RCC 7860 (cell line): Measurements from ENCODE around the gene NME8.

ENCODE experiments used
- DNase-seq: peaks from one replicate; pipeline ENCODE4 v3.0.0-alpha.2; 2015; ENCODE audit warnings: low spot score
- FAIRE-seq: peaks from 2 replicates; lab custom pipeline; 2012; peaks lifted over from hg19 to GRCh38; lab: Jason Lieb, UNC

Gene NME8

GRCh38 chr7:37899712-37900247 is 51.4 kb downstream of the NME8 start:
- peak; percentile 98 for FAIRE-seq

DNA sequence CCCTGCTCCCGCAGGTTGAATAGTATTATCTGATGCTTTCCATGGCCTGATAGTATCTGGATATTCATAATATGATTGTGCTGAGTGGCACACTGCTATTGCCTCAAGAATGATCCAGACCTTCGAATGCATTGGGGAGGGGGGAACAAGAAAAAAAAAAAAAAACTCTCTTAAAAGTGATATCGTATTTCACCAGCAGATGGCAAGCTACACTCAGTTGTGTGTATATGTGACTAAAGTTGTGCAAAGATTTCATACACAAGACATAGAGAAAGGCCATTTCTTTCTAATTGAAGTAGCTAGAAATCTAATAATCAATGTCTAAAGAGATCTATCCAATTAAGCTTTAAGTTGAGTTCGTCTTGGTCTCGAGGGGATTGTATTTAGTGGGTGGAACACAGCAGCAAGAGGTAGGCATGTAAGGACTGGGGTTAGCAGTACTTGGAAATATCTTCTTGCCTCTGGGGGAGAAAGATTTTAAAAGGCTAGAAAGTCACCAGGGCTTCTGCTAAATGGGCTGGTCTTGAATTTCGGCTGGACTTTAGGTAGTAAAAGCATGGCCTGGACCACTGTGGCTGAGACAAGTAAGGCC is 52.9 kb downstream of the NME8 start:
- DNase-seq (peak; percentile 52), FAIRE-seq (peak; percentile 91)

More at GRCh38 chr7:37899712-37900247, 51.4 kb downstream of the NME8 start:
- DNase-seq = peak; percentile 76

DNA sequence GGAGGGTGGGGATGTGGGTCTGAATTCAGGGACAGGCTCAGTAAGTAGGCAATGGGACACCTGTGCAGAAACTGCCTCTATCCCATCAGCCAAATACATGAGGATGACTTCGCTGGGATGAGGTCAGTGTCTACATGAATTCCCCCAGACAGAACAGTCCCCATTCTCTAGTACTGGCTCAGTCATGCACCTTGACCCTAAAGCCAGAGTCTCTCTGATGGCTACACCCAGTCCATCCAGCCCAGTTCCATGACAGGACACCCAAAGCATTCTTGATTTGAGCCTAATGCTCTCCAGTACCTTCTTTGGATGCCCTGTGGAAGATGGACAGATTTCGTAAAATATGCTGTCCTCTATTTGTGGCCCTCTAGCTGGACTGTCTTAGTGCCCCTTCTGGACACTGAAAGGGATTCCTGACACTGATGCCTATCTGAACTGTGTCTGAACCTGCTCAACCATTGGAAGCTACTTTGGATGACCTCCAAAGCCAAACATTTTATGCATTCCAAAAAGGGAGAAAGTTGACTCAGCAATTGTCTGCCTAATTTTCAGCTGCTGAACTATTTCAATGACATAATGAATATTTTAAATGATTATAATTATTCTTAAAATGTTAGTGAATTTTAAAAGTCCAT is 53.6 kb downstream of the NME8 start:
- FAIRE-seq = peak; percentile 95
- peak; percentile 77 for DNase-seq

DNA sequence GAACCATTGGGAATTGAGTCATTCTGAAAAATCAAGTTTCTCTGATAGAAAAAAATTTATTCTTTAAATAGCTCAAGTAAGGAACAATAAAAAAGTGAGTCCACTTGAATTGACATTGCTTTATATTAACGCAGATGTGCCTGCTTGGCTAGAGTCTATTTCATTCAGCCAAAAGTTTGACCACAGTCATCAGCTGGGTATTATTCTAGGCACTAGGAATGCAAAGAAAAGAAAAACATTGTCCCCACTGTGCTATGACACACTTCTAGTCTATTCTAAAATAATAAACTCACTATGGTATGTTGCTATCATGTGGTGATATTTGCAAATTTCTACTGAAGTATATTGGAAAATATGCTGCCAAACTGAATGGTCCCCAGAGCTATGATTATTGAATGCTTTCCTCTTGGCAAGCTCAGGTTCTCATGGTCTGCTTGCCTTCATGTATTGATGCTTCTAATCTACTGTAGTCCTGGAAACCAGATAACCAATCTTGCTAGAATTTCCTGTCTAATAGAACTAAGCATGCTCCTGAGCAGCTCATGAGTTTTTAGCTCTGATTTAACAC is 59.9 kb downstream of the NME8 start:
- no peak for FAIRE-seq
- DNase-seq = no peak

DNA sequence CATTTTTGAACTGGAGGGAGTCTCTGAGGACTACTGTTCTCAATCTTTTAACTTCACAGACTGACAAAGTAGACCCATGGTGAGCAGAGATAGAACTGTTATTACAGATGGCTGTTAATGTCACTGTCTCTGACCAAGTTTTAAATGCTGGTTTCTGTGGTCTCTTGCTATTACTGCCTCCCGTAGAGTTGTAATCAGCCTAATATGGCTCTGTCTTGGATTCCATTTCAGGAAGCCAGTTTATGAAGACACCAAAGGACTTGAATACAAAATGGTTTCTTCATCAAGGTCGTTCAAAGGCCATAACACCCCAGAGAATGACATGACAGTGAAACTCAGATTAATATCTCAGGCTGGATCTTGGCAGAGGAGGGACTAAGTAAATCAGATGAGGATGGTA is 64.4 kb downstream of the NME8 start:
- DNase-seq = no peak

DNA sequence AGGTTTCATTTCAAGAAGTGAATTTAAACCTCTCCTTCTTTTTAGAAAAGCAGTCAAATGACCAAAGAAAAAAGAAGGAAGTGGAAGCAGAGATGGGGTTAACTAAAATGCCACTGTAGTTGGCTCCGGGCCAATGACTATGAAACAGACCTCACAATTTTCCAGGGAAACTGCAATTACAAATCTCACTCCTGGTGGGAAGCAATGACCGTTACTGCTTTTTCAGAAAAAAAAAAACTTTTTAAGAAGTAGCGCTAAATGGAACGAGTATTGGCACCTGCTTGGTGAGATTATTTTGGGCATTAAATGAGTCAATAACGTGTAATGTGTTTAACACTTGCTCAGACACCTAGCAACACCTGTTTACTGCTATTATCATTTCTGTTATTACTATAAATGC is 67.0 kb downstream of the NME8 start:
- DNase-seq (no peak), FAIRE-seq (peak; percentile 79)

More for the DNA sequence above, 64.4 kb downstream of the NME8 start:
- no peak for FAIRE-seq

- DNase-seq = no peak
- FAIRE-seq = no peak
Observed at GRCh38 chr7:37916017-37916672, 67.7 kb downstream of the NME8 start.

- DNase-seq (peak; percentile 66), FAIRE-seq (peak; percentile 84)
Observed at GRCh38 chr7:37916673-37917660, 68.6 kb downstream of the NME8 start, which contains the start of gene SFRP4. Gene SFRP4 (minus strand): TSS chr7:37916817. CDS start chr7:37916537, 280 bp downstream.

- DNase-seq (no peak), FAIRE-seq (no peak)
Observed at GRCh38 chr7:37918526-37918925, 70.1 kb downstream of the NME8 start.

- FAIRE-seq (peak; percentile 61), DNase-seq (peak; percentile 85)
Observed at GRCh38 chr7:37920305-37920848, 72.0 kb downstream of the NME8 start, which contains the start of gene EPDR1. Gene EPDR1 (plus strand): TSS chr7:37920640. CDS start chr7:37920940, 300 bp downstream.

- peak; percentile 77 for FAIRE-seq
- peak; percentile 67 for DNase-seq
Observed at GRCh38 chr7:37920849-37921805, 72.7 kb downstream of the NME8 start.

DNA sequence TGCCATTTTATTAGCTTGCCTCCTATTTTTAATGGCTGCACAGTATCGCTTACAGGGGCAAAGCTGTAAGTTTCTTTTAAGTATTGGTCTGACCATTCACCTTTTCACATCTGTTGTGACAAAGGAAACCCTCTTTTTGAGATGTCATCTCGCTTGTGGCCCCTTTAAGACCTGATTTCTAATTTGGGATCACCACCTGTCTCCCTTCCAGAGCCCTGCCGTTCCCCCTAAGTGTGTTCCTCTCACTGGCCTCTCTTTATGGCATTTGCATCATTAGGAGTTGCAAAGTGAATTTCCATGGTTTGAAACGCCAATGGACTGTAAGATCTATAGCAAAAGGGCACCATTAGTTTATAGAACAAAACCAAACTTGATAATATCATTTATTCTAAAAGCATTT is 73.5 kb downstream of the NME8 start:
- no peak for FAIRE-seq
- DNase-seq = no peak

GRCh38 chr7:37923996-37924395 is 75.6 kb downstream of the NME8 start:
- no peak for FAIRE-seq
- DNase-seq = no peak

GRCh38 chr7:37924491-37925041 is 76.2 kb downstream of the NME8 start:
- DNase-seq = no peak
- no peak for FAIRE-seq

DNA sequence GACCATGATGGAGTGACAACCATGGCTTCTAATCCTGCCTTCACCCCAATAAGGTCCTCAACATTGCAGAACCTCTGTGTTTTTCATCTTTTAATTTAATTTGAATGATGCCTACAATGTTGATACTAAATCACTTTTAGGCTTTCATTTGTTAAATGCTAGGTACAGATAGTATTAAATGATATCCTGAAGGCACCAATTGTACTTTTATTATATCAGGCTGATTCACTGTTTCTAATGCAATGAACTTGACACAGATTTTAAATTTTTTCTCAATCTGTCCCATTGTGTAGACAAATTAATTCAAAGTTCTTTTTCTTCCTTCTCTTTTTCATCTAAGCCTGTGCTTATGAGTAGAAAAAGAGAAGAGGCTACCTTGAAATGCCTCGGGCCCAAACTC is 77.2 kb downstream of the NME8 start:
- FAIRE-seq (no peak), DNase-seq (no peak)

DNA sequence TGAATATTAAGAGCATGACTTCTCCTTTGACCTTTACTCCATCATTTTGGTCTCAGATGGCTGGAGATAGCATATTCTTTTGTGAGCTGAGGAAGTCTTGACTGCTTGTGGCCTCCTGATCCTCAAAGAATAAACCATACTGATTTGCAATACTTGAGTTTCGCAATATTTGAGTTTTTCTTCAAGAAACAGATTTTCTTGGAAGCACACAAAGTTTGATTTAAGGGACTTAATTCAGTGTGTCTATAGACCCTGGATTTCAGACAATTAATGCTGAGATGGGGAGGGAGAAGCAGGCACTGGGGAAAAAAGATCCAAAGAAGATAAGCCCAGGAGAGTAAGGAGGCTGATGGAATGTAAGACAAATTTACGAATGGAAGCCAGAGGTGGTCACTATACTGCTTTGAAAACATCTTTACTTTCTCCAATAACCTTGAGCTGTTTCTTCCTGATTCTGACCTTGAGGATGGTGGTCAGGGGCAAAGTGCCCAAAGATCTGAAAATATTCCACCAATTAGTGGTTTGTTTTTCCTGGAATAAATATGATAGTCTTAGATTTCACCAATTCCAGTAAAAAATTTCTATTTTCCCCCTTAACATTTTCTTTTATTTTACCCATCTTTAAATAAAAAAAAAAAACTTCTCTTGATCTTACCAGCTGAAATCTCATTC is 79.5 kb downstream of the NME8 start:
- FAIRE-seq (no peak), DNase-seq (no peak)

GRCh38 chr7:37928878-37929277 is 80.5 kb downstream of the NME8 start:
- DNase-seq = no peak
- FAIRE-seq = no peak
